Measurements from ENCODE around the gene KIAA0586. TPM values are rescaled to one million over a fixed set of nuclear protein-coding genes. Genes with fewer than 3 reads are reported as not detected.

KIAA0586 gene
- total RNA-seq, 2 experiments from 2014 or later, result 40.4 to 41.8 TPM

- H3K9me3 Mint-ChIP-seq, result no peaks in the 10 kb centered on the region
- no peak overlapping the region for H3K4me3 Mint-ChIP-seq
- CTCF ChIA-PET, result interaction anchor here (0.6 kb wide), 1 partner anchor 84 kb away, joined by 3 read pairs; no protein-coding TSS in a partner anchor
- H3K36me3 Mint-ChIP-seq (ENCODE audit: low read depth), result no peaks in the 10 kb centered on the region
- peaks cover 7% of the 10 kb centered on the region for H3K4me1 Mint-ChIP-seq (ENCODE audit: low read depth)
- no peaks in the 10 kb centered on the region for H3K27me3 Mint-ChIP-seq (ENCODE audit: low read depth)
- DNase-seq, result no peak
- intact Hi-C loops (cut with micrococcal nuclease), result no loop called here
- H3K27ac Mint-ChIP-seq, result no peak overlapping the region
These were observed 128.1 kb downstream of the KIAA0586 start for GRCh38 chr14:58555647-58556046.

GRCh38 chr14:58557242-58557641 is 129.7 kb downstream of the KIAA0586 start:
- H3K4me1 Mint-ChIP-seq (ENCODE audit: low read depth), result peaks cover 14% of the 10 kb centered on the region
- no peak for DNase-seq
- intact Hi-C loops (cut with micrococcal nuclease), result no loop called here
- H3K36me3 Mint-ChIP-seq (ENCODE audit: low read depth), result no peaks in the 10 kb centered on the region
- CTCF ChIA-PET, result interaction anchor here (0.9 to 1.2 kb wide), 2 partner anchors 12 to 56 kb away, joined by 3 to 4 read pairs; no protein-coding TSS in a partner anchor
- H3K9me3 Mint-ChIP-seq, result no peaks in the 10 kb centered on the region
- H3K4me3 Mint-ChIP-seq, result no peak overlapping the region
- no peak overlapping the region for H3K27ac Mint-ChIP-seq
- no peaks in the 10 kb centered on the region for H3K27me3 Mint-ChIP-seq (ENCODE audit: low read depth)

- no peak for DNase-seq
- intact Hi-C loops (cut with micrococcal nuclease), result loop anchor here (1.0 to 5.0 kb wide), 2 partner anchors 12 to 37 kb away; no protein-coding TSS in a partner anchor
- H3K27ac Mint-ChIP-seq, result peak overlapping the region; percentile 44
- H3K36me3 Mint-ChIP-seq (ENCODE audit: low read depth), result no peaks in the 10 kb centered on the region
- peaks cover 14% of the 10 kb centered on the region for H3K4me1 Mint-ChIP-seq (ENCODE audit: low read depth)
- H3K27me3 Mint-ChIP-seq (ENCODE audit: low read depth), result no peaks in the 10 kb centered on the region
- CTCF ChIA-PET, result interaction anchor here (1.1 to 2.2 kb wide), 3 partner anchors 11 to 78 kb away, joined by 3 to 7 read pairs (median 4); no protein-coding TSS in a partner anchor
- no peaks in the 10 kb centered on the region for H3K9me3 Mint-ChIP-seq
- H3K4me3 Mint-ChIP-seq, result no peak overlapping the region
These were observed 132.7 kb downstream of the KIAA0586 start for GRCh38 chr14:58560208-58560607.

GRCh38 chr14:58562141-58562540 is 134.6 kb downstream of the KIAA0586 start:
- intact Hi-C loops (cut with micrococcal nuclease), result loop anchor here (5.0 kb wide), 1 partner anchor 35 kb away; no protein-coding TSS in a partner anchor
- Mint-ChIP-seq H3K4me1 (ENCODE audit: low read depth) (peaks cover 14% of the 10 kb centered on the region), H3K36me3 (ENCODE audit: low read depth) (no peaks in the 10 kb centered on the region), H3K27me3 (ENCODE audit: low read depth) (no peaks in the 10 kb centered on the region), H3K27ac (no peak overlapping the region), H3K4me3 (no peak overlapping the region), H3K9me3 (no peaks in the 10 kb centered on the region)
- CTCF ChIA-PET, result no interaction called here
- DNase-seq, result no peak

- H3K4me3 Mint-ChIP-seq, result no peak overlapping the region
- peaks cover 18% of the 10 kb centered on the region for H3K4me1 Mint-ChIP-seq (ENCODE audit: low read depth)
- no peaks in the 10 kb centered on the region for H3K9me3 Mint-ChIP-seq
- no peaks in the 10 kb centered on the region for H3K36me3 Mint-ChIP-seq (ENCODE audit: low read depth)
- no peaks in the 10 kb centered on the region for H3K27me3 Mint-ChIP-seq (ENCODE audit: low read depth)
- H3K27ac Mint-ChIP-seq, result peak overlapping the region; percentile 8
- CTCF ChIA-PET, result interaction anchor here (0.9 to 1.0 kb wide), 2 partner anchors 11 to 55 kb away, joined by 3 to 4 read pairs; no protein-coding TSS in a partner anchor
- intact Hi-C loops (cut with micrococcal nuclease), result loop anchor here (5.0 kb wide), 1 partner anchor 33 kb away; no protein-coding TSS in a partner anchor
- DNase-seq, result no peak
These were observed 136.5 kb downstream of the KIAA0586 start for GRCh38 chr14:58563978-58564377.

GRCh38 chr14:58565832-58566231 is 138.3 kb downstream of the KIAA0586 start:
- DNase-seq, result no peak

GRCh38 chr14:58566979-58567378 is 139.5 kb downstream of the KIAA0586 start:
- Mint-ChIP-seq H3K4me3 (no peak overlapping the region), H3K4me1 (ENCODE audit: low read depth) (peaks cover 27% of the 10 kb centered on the region), H3K27ac (no peak overlapping the region), H3K36me3 (ENCODE audit: low read depth) (no peaks in the 10 kb centered on the region), H3K9me3 (no peaks in the 10 kb centered on the region), H3K27me3 (ENCODE audit: low read depth) (no peaks in the 10 kb centered on the region)
- no peak for DNase-seq
- CTCF ChIA-PET, result no interaction called here
- intact Hi-C loops (cut with micrococcal nuclease), result loop anchor here (5.0 kb wide), 1 partner anchor 915 kb away; the partner anchor contains the start of genes JKAMP and L3HYPDH

More at GRCh38 chr14:58565832-58566231, 138.3 kb downstream of the KIAA0586 start:
- intact Hi-C loops (cut with micrococcal nuclease), result loop anchor here (5.0 kb wide), 1 partner anchor 916 kb away; the partner anchor contains the start of genes JKAMP and L3HYPDH
- CTCF ChIA-PET, result interaction anchor here (0.6 kb wide), 1 partner anchor 489 kb away, joined by 4 read pairs; no protein-coding TSS in a partner anchor
- H3K27ac Mint-ChIP-seq, result no peak overlapping the region
- H3K4me3 Mint-ChIP-seq, result no peak overlapping the region
- no peaks in the 10 kb centered on the region for H3K9me3 Mint-ChIP-seq
- H3K4me1 Mint-ChIP-seq (ENCODE audit: low read depth), result peaks cover 21% of the 10 kb centered on the region
- H3K27me3 Mint-ChIP-seq (ENCODE audit: low read depth), result no peaks in the 10 kb centered on the region
- no peaks in the 10 kb centered on the region for H3K36me3 Mint-ChIP-seq (ENCODE audit: low read depth)

- H3K4me1 Mint-ChIP-seq (ENCODE audit: low read depth), result peaks cover 40% of the 10 kb centered on the region
- H3K36me3 Mint-ChIP-seq (ENCODE audit: low read depth), result no peaks in the 10 kb centered on the region
- CTCF ChIA-PET, result interaction anchor here (1.4 to 3.1 kb wide), 3 partner anchors 67 to 70 kb away, joined by 3 to 12 read pairs (median 10); partner anchors contain the start of gene DACT1
- no peak for DNase-seq
- no peaks in the 10 kb centered on the region for H3K27me3 Mint-ChIP-seq (ENCODE audit: low read depth)
- H3K27ac Mint-ChIP-seq, result no peak overlapping the region
- H3K9me3 Mint-ChIP-seq, result no peaks in the 10 kb centered on the region
- H3K4me3 Mint-ChIP-seq, result no peak overlapping the region
- intact Hi-C loops (cut with micrococcal nuclease), result loop anchor here (5.0 kb wide), 1 partner anchor 914 kb away; the partner anchor contains the start of genes JKAMP and L3HYPDH
These were observed 140.8 kb downstream of the KIAA0586 start for GRCh38 chr14:58568322-58568721.

- DNase-seq, result no peak
- peak overlapping the region; percentile 61 for H3K4me3 Mint-ChIP-seq
- peaks cover 55% of the 10 kb centered on the region for H3K4me1 Mint-ChIP-seq (ENCODE audit: low read depth)
These were observed 143.7 kb downstream of the KIAA0586 start for GRCh38 chr14:58571256-58571655.

GRCh38 chr14:58571769-58572472 is 144.4 kb downstream of the KIAA0586 start:
- H3K4me1 Mint-ChIP-seq (ENCODE audit: low read depth), result peaks cover 55% of the 10 kb centered on the region
- no peaks in the 10 kb centered on the region for H3K36me3 Mint-ChIP-seq (ENCODE audit: low read depth)
- no peaks in the 10 kb centered on the region for H3K27me3 Mint-ChIP-seq (ENCODE audit: low read depth)
- H3K9me3 Mint-ChIP-seq, result no peaks in the 10 kb centered on the region
- H3K27ac Mint-ChIP-seq, result peak overlapping the region; percentile 95
- DNase-seq, result peak; percentile 78
- CTCF ChIA-PET, result interaction anchor here (0.6 to 2.4 kb wide), 5 partner anchors 12 to 70 kb away, joined by 3 to 8 read pairs (median 7); no protein-coding TSS in a partner anchor
- H3K4me3 Mint-ChIP-seq, result peak overlapping the region; percentile 61
- intact Hi-C loops (cut with micrococcal nuclease), result loop anchor here (1.0 to 5.0 kb wide), 11 partner anchors 12 to 617 kb away; partner anchors contain the start of genes ARID4A, DAAM1 and DACT1

More at GRCh38 chr14:58571256-58571655, 143.7 kb downstream of the KIAA0586 start:
- H3K9me3 Mint-ChIP-seq, result no peaks in the 10 kb centered on the region
- H3K27me3 Mint-ChIP-seq (ENCODE audit: low read depth), result no peaks in the 10 kb centered on the region
- CTCF ChIA-PET, result interaction anchor here (0.6 to 3.1 kb wide), 4 partner anchors 11 to 205 kb away, joined by 3 to 12 read pairs (median 6); partner anchors contain the start of gene DACT1
- intact Hi-C loops (cut with micrococcal nuclease), result loop anchor here (5.0 kb wide), 2 partner anchors 161 to 374 kb away; no protein-coding TSS in a partner anchor
- no peaks in the 10 kb centered on the region for H3K36me3 Mint-ChIP-seq (ENCODE audit: low read depth)
- peak overlapping the region; percentile 95 for H3K27ac Mint-ChIP-seq

GRCh38 chr14:58572473-58572853 is 144.9 kb downstream of the KIAA0586 start:
- H3K4me3 Mint-ChIP-seq, result no peak overlapping the region
- CTCF ChIA-PET, result interaction anchor here (0.6 to 2.4 kb wide), 4 partner anchors 12 to 71 kb away, joined by 4 to 8 read pairs (median 7); no protein-coding TSS in a partner anchor

GRCh38 chr14:58572863-58573262 is 145.3 kb downstream of the KIAA0586 start:
- CTCF ChIA-PET, result interaction anchor here (0.6 to 1.3 kb wide), 3 partner anchors 66 to 71 kb away, joined by 4 to 8 read pairs (median 7); no protein-coding TSS in a partner anchor
- Mint-ChIP-seq H3K4me1 (ENCODE audit: low read depth) (peaks cover 57% of the 10 kb centered on the region), H3K4me3 (no peak overlapping the region), H3K36me3 (ENCODE audit: low read depth) (no peaks in the 10 kb centered on the region), H3K9me3 (no peaks in the 10 kb centered on the region), H3K27me3 (ENCODE audit: low read depth) (no peaks in the 10 kb centered on the region), H3K27ac (peak overlapping the region; percentile 95)
- intact Hi-C loops (cut with micrococcal nuclease), result loop anchor here (1.0 to 5.0 kb wide), 11 partner anchors 13 to 616 kb away; partner anchors contain the start of genes ARID4A, DAAM1 and DACT1
- DNase-seq, result no peak

More at GRCh38 chr14:58572473-58572853, 144.9 kb downstream of the KIAA0586 start:
- intact Hi-C loops (cut with micrococcal nuclease), result loop anchor here (1.0 to 5.0 kb wide), 11 partner anchors 12 to 616 kb away; partner anchors contain the start of genes ARID4A, DAAM1 and DACT1
- Mint-ChIP-seq H3K36me3 (ENCODE audit: low read depth) (no peaks in the 10 kb centered on the region), H3K9me3 (no peaks in the 10 kb centered on the region), H3K27me3 (ENCODE audit: low read depth) (no peaks in the 10 kb centered on the region), H3K4me1 (ENCODE audit: low read depth) (peaks cover 55% of the 10 kb centered on the region), H3K27ac (peak overlapping the region; percentile 95)
- DNase-seq, result peak; percentile 43
